Smooth muscle cell (in vitro differentiated cells): ENCODE data around the gene SPTLC2. TPM values are rescaled to one million over a fixed set of nuclear protein-coding genes. Genes with fewer than 3 reads are reported as not detected.
"Not testable (repeated sequence)": the region's sequence is repeated elsewhere in the genome, so short reads cannot be mapped to it uniquely, and the experiment has no call there.

Source experiments
- DNase-seq: peaks from one replicate; lab custom pipeline; 2025; ENCODE audit not compliant: unreplicated experiment; lab: John Stamatoyannopoulos, UW
- H2AFZ ChIP-seq: fragments of 200-600 bp; sonication (generic); 2 replicates; pipeline ENCODE4 v1.6.0; 2016; ENCODE audit warnings: antibody characterized with exemption, low read depth, mild to moderate bottlenecking
- H3F3A ChIP-seq: fragments of 200-600 bp; sonication (generic); 2 replicates; pipeline ENCODE4 v1.6.0; 2017; ENCODE audit warnings: antibody characterized with exemption, low read depth
- H3K27ac ChIP-seq: fragments of 200-600 bp; sonication (generic); 2 replicates; pipeline ENCODE4 v1.5.1; 2016; ENCODE audit warnings: low read depth, mild to moderate bottlenecking
- H3K27me3 ChIP-seq: fragments of 200-600 bp; sonication (generic); 2 replicates; pipeline ENCODE4 v1.6.1; 2016; ENCODE audit warnings: low read depth, mild to moderate bottlenecking
- H3K36me3 ChIP-seq: fragments of 200-600 bp; sonication (generic); 2 replicates; pipeline ENCODE4 v1.5.1; 2016; ENCODE audit warnings: low read depth
- H3K4me1 ChIP-seq: fragments of 200-600 bp; sonication (generic); 2 replicates; pipeline ENCODE4 v1.5.1; 2016; ENCODE audit warnings: low read depth
- H3K4me2 ChIP-seq: fragments of 200-600 bp; sonication (generic); 2 replicates; pipeline ENCODE4 v1.6.0; 2016; ENCODE audit warnings: mild to moderate bottlenecking
- H3K4me3 ChIP-seq: fragments of 200-600 bp; sonication (generic); 2 replicates; pipeline ENCODE4 v1.5.1; 2016; ENCODE audit warnings: mild to moderate bottlenecking
- H3K79me2 ChIP-seq: fragments of 200-600 bp; sonication (generic); 2 replicates; pipeline ENCODE4 v1.6.0; 2016; ENCODE audit warnings: low read depth, mild to moderate bottlenecking
- H3K9ac ChIP-seq: fragments of 200-600 bp; sonication (generic); 2 replicates; pipeline ENCODE4 v1.6.0; 2016; ENCODE audit warnings: low read depth
- H3K9me3 ChIP-seq: fragments of 200-600 bp; sonication (generic); replicated peaks from 2 replicates; pipeline ENCODE4 v1.5.1; 2016; ENCODE audit warnings: low read depth
- H4K20me1 ChIP-seq: fragments of 200-600 bp; sonication (generic); 2 replicates; pipeline ENCODE4 v1.6.0; 2016; ENCODE audit warnings: low read depth
- WGBS: methylation state at CpG from one replicate; pipeline ENCODE4 v1.1.7; 2016; ENCODE audit warnings: low lambda C conversion rate; 5-methylcytosine and 5-hydroxymethylcytosine counted together
- polyA plus RNA-seq: library from polyadenylated mRNA; unstranded; fragments of >200 nt; fragmentation: Nextera tagmentation; extraction: Ambion mirVana; gene quantifications from 2 replicates; pipeline ENCODE4 v1.2.1, GENCODE V29; 2016
- total RNA-seq: library from RNA; depleted of rRNA; stranded (reverse); fragments of >200 nt; gene quantifications from 2 replicates; pipeline ENCODE4 v1.2.3, GENCODE V29; 2014
- TF ChIP-seq, protein P1 (sequence below): fragments of 200-600 bp; sonication (generic); IDR thresholded peaks from 2 replicates; pipeline ENCODE4 v1.5.1; 2017; ENCODE audit warnings: borderline replicate concordance, mild to moderate bottlenecking, antibody characterized with exemption; ENCODE audit not compliant: insufficient read depth, poor library complexity, severe bottlenecking

SPTLC2 gene
- total and polyA plus RNA-seq, 2 experiments from 2014 or later: 23.4 to 24.8 TPM

DNA sequence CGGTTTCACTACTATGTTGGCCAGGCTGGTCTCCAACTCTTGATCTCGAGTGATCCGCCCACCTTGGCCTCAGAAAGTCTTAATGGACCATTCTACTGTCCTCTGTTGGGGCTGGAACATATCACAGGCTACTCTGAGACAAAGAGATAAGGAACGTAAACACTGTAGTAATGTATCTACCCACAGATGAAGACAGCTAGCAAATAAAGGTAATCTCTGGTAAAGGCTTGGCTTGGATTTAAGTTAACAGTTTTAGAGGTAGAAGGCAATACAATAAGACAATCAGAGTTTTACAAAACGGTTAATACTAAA is 73.2 kb downstream of the SPTLC2 start:
- Histone ChIP-seq H2AFZ (no peak overlapping the region), H3K27ac (peak overlapping the region; percentile 74), H3K79me2 (no peaks in the 10 kb centered on the region), H3K27me3 (no peaks in the 10 kb centered on the region), H4K20me1 (peaks cover 25% of the 10 kb centered on the region), H3F3A (peaks cover 29% of the 10 kb centered on the region), H3K9me3 (no peaks in the 10 kb centered on the region), H3K36me3 (peaks cover 6% of the 10 kb centered on the region), H3K4me3 (no peak overlapping the region), H3K4me1 (peaks cover 13% of the 10 kb centered on the region), H3K4me2 (peak overlapping the region; percentile 77), H3K9ac (no peak overlapping the region)
- no peak for DNase-seq
- TF ChIP-seq, protein P1, sequence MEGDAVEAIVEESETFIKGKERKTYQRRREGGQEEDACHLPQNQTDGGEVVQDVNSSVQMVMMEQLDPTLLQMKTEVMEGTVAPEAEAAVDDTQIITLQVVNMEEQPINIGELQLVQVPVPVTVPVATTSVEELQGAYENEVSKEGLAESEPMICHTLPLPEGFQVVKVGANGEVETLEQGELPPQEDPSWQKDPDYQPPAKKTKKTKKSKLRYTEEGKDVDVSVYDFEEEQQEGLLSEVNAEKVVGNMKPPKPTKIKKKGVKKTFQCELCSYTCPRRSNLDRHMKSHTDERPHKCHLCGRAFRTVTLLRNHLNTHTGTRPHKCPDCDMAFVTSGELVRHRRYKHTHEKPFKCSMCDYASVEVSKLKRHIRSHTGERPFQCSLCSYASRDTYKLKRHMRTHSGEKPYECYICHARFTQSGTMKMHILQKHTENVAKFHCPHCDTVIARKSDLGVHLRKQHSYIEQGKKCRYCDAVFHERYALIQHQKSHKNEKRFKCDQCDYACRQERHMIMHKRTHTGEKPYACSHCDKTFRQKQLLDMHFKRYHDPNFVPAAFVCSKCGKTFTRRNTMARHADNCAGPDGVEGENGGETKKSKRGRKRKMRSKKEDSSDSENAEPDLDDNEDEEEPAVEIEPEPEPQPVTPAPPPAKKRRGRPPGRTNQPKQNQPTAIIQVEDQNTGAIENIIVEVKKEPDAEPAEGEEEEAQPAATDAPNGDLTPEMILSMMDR: no peak
- 26% methylated on average over 5 of the region's 5 CpGs for WGBS

DNA sequence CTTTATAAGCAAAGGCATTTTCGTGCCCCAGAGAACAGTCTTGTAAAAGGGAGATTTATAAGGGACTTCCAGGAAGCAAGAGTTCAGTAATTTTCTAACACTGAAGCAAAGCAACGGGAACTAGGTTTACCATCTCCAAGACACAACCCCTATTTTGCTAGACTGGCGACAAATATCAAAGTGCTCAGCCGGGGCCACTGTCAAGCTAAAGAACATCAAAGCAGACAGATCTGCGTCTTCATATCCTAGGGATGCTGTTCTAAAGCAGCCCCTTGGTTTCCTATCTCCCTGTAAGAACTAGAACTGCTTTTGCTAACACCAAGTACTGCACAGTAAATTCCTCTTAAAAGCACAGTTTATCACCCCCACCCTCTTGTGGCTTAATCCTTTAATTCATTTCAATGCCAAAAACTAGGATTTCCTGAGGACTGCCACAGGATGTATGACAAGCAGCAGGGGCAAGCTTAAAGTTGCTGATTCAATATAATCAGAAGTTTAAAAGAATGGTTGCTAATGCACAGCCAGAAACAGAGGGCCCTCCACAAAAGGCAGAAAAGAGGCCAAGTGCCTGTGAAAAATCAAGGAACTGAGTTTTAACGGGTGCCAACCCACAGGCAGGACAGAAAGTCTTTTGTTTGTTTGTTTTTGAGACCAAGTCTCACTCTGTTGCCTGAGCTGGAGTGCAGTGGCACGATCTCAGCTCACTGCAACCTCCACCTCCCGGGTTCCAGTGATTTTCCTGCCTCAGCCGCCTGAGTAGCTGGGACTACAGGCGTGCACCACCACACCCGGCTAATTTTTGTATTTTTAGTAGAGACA is 73.8 kb downstream of the SPTLC2 start:
- 30% methylated on average over 11 of the region's 11 CpGs for WGBS
- no peaks in the 10 kb centered on the region for H3K27me3 ChIP-seq
- H3K4me1 ChIP-seq: peaks cover 13% of the 10 kb centered on the region
- no peak overlapping the region for H3K9ac ChIP-seq
- peaks cover 29% of the 10 kb centered on the region for H3F3A ChIP-seq
- H3K9me3 ChIP-seq: no peaks in the 10 kb centered on the region
- no peaks in the 10 kb centered on the region for H3K79me2 ChIP-seq
- H3K4me2 ChIP-seq: peak overlapping the region; percentile 77
- DNase-seq: no peak
- no peak overlapping the region for H2AFZ ChIP-seq
- H3K27ac ChIP-seq: peak overlapping the region; percentile 74
- H4K20me1 ChIP-seq: peaks cover 23% of the 10 kb centered on the region
- TF ChIP-seq, protein P1: no peak
- peak overlapping the region; percentile 11 for H3K4me3 ChIP-seq
- H3K36me3 ChIP-seq: peaks cover 6% of the 10 kb centered on the region

DNA sequence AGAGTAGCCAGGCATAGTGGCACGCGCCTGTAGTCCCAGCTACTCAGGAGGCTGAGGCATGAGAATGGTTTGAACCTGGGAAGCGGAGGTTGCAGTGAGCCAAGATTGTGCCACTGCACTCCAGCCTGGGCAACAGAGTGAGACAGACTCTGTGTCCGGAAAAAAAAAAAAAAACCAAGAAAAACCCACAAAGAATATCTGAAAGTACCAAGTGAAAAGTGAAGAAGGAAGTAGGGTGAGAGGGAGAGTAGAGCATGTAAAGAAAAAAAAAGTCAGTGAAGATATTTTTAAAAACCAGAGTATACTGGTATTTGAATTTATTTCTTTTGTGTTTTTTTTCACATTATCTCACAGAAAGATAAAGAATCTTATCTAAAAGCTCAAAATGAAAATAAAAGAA is 74.5 kb downstream of the SPTLC2 start:
- peaks cover 6% of the 10 kb centered on the region for H3K36me3 ChIP-seq
- no peak overlapping the region for H2AFZ ChIP-seq
- TF ChIP-seq, protein P1: no peak
- H3K4me2 ChIP-seq: peak overlapping the region; percentile 77
- 79% methylated on average over 4 of the region's 4 CpGs for WGBS
- peak overlapping the region; percentile 74 for H3K27ac ChIP-seq
- peaks cover 13% of the 10 kb centered on the region for H3K4me1 ChIP-seq
- no peaks in the 10 kb centered on the region for H3K27me3 ChIP-seq
- H3K9ac ChIP-seq: no peak overlapping the region
- H3K9me3 ChIP-seq: no peaks in the 10 kb centered on the region
- peaks cover 29% of the 10 kb centered on the region for H3F3A ChIP-seq
- no peaks in the 10 kb centered on the region for H3K79me2 ChIP-seq
- H3K4me3 ChIP-seq: peak overlapping the region; percentile 11
- H4K20me1 ChIP-seq: peaks cover 23% of the 10 kb centered on the region
- DNase-seq: no peak

DNA sequence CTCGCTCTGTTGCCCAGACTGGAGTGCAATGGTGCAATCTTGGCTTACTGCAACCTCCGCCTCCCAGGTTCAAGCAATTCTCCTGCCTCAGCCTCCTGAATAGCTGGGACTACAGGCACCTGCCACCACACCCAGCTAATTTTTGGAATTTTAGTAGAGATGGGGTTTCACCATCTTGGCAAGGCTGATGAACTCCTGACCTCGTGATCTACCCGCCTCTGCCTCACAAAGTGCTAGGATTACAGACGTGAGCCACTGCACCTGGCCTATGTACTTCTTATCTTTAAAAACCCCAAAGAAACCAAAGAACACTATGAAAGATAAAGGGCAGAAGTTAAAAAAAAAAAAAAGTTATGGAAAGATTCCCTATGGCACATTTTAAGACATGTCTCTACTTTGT is 79.5 kb downstream of the SPTLC2 start:
- H3K36me3 ChIP-seq, H3K4me2 ChIP-seq, H3K9ac ChIP-seq, H3F3A ChIP-seq, DNase-seq, H2AFZ ChIP-seq, H3K4me3 ChIP-seq, H3K79me2 ChIP-seq, H3K27ac ChIP-seq, H3K9me3 ChIP-seq, H4K20me1 ChIP-seq, H3K27me3 ChIP-seq, H3K4me1 ChIP-seq: not testable (repeated sequence)
- WGBS: 95% methylated on average over 5 of the region's 5 CpGs
